Left lung (tissue), 10 donors: ENCODE measurements around the gene DCP2. TPM values are rescaled to one million over a fixed set of nuclear protein-coding genes. Genes with fewer than 3 reads are reported as not detected.

Experiments used
- ATAC-seq: fragments of 200-7000 bp; cut with Tn5 transposase; one replicate; pipeline ENCODE4 v1.9.1; 2020; ENCODE audit warnings: moderate library complexity
- DNase-seq, 4 donors: peaks; one replicate each; pipeline ENCODE4 v3.0.0-alpha.2; 2013 to 2020
- H3K27ac ChIP-seq, 2 donors: fragments of 200-600 bp; sonication (generic) in 1 of 2; one replicate each; pipeline versions ENCODE4 v1.5.0 to v1.8.0; 2020 to 2021
- H3K27me3 ChIP-seq, 2 donors: fragments of 200-600 bp; sonication (generic) in 1 of 2; one replicate each; pipeline versions ENCODE4 v1.5.0 to v1.8.0; 2020 to 2021
- H3K36me3 ChIP-seq, 2 donors: fragments of 200-600 bp; sonication (generic) in 1 of 2; one replicate each; pipeline versions ENCODE4 v1.5.0 to v1.8.0; 2020 to 2021
- H3K4me1 ChIP-seq, 2 donors: fragments of 200-600 bp; one replicate each; pipeline ENCODE4 v1.8.0; 2021
- H3K4me3 ChIP-seq, 2 donors: fragments of 200-600 bp; sonication (generic) in 1 of 2; one replicate each; pipeline versions ENCODE4 v1.5.0 to v1.8.0; 2020 to 2021; ENCODE audit warnings: mild to moderate bottlenecking in 1 of 2
- H3K9me3 ChIP-seq, 2 donors: fragments of 200-600 bp; sonication (generic) in 1 of 2; one replicate each; pipeline versions ENCODE4 v1.5.0 to v1.8.0; 2020 to 2021
- CTCF ChIP-seq, 2 donors: fragments of 200-600 bp; sonication (generic) in 1 of 2; IDR thresholded peaks; one replicate each; pipeline versions ENCODE4 v1.5.0 to v1.8.0; 2021; ENCODE audit warnings: antibody characterized with exemption in 2 of 2
- intact Hi-C, 2 donors: fragments of 100-400 bp; cut with DNase I; formaldehyde crosslinking; loops; one replicate each; pipeline versions ENCODE4 v1.11.2 to v1.14.2; 2022
- polyA plus RNA-seq, 6 donors: library from polyadenylated mRNA; unstranded; fragments of 120-200 nt; gene quantifications; one replicate each; pipeline ENCODE4 v1.2.1, GENCODE V29; 2013; ENCODE audit not compliant: insufficient read length in 6 of 6
- total RNA-seq, 2 donors: library from RNA; stranded (reverse); fragmentation: NEBNext Ultra II Directional; extraction: Animal tissue kit (Norgen Biotek cat#: 25700); gene quantifications; one replicate each; pipeline ENCODE4 v1.2.1, GENCODE V29; 2021
- donor health status: DM: no; HTN: yes; CAD: no.
- donor health status: DM: no; HTN: no; CAD: no.

The DCP2 gene
- total and polyA plus RNA-seq, 8 donors: 30.1 to 72.4 (median 38.0) TPM

- Histone ChIP-seq H3K4me3 (no peak overlapping the region), H3K27me3 (no peaks in the 10 kb centered on the region), H3K9me3 (no peaks in the 10 kb centered on the region), H3K36me3 (peaks cover 0 to 57% of the 10 kb centered on the region in 2 donors), H3K4me1 (peaks cover 3 to 15% of the 10 kb centered on the region in 2 donors), H3K27ac (no peak overlapping the region)
- no peak for TF ChIP-seq CTCF (IDR thresholded peaks at IDR 0.05)
- intact Hi-C loops: no loop called here
- DNase-seq: no peak
- ATAC-seq: no peak
Measured at GRCh38 chr5:113027015-113027414, 50.4 kb downstream of the DCP2 start.

GRCh38 chr5:113027431-113027830, 50.8 kb downstream of the DCP2 start:
- no peak overlapping the region for H3K4me3 ChIP-seq
- intact Hi-C loops: no loop called here
- H3K27ac ChIP-seq: no peak overlapping the region
- no peak for TF ChIP-seq CTCF (IDR thresholded peaks at IDR 0.05)
- DNase-seq (no peak), ATAC-seq (no peak)
- no peaks in the 10 kb centered on the region for H3K27me3 ChIP-seq
- H3K9me3 ChIP-seq: no peaks in the 10 kb centered on the region
- peaks cover 0 to 55% of the 10 kb centered on the region in 2 donors for H3K36me3 ChIP-seq
- peaks cover 2 to 12% of the 10 kb centered on the region in 2 donors for H3K4me1 ChIP-seq

GRCh38 chr5:113029614-113030013, 53.0 kb downstream of the DCP2 start:
- intact Hi-C loops: no loop called here
- no peak overlapping the region for H3K4me3 ChIP-seq
- H3K27ac ChIP-seq: no peak overlapping the region
- no peak for DNase-seq
- no peaks in the 10 kb centered on the region for H3K27me3 ChIP-seq
- peaks cover 0 to 49% of the 10 kb centered on the region in 2 donors for H3K36me3 ChIP-seq
- TF ChIP-seq CTCF (IDR thresholded peaks at IDR 0.05): no peak
- ATAC-seq: no peak
- no peaks in the 10 kb centered on the region for H3K9me3 ChIP-seq
- no peaks in the 10 kb centered on the region for H3K4me1 ChIP-seq

GRCh38 chr5:113031104-113031503, 54.5 kb downstream of the DCP2 start:
- Histone ChIP-seq H3K36me3 (peaks cover 0 to 34% of the 10 kb centered on the region in 2 donors), H3K4me3 (no peak overlapping the region), H3K27ac (no peak overlapping the region), H3K9me3 (no peaks in the 10 kb centered on the region), H3K4me1 (no peaks in the 10 kb centered on the region), H3K27me3 (no peaks in the 10 kb centered on the region)
- DNase-seq: no peak
- TF ChIP-seq CTCF (IDR thresholded peaks at IDR 0.05): no peak
- intact Hi-C loops: no loop called here
- no peak for ATAC-seq

- no peak for ATAC-seq
- no peak for DNase-seq
- no peak for TF ChIP-seq CTCF (IDR thresholded peaks at IDR 0.05)
- Histone ChIP-seq H3K4me3 (no peak overlapping the region), H3K9me3 (no peaks in the 10 kb centered on the region), H3K36me3 (peaks cover 0 to 31% of the 10 kb centered on the region in 2 donors), H3K27ac (no peak overlapping the region), H3K4me1 (no peaks in the 10 kb centered on the region), H3K27me3 (no peaks in the 10 kb centered on the region)
- intact Hi-C loops: no loop called here
Measured at GRCh38 chr5:113031557-113031956, 55.0 kb downstream of the DCP2 start.
